Upper lobe of left lung (tissue), 4 donors: ENCODE measurements around the gene HOMER2.

Source experiments
- CTCF ChIP-seq, 6 experiments: fragments of 450-650 bp in 4 of 6; fragments of 200-600 bp in 2 of 6; sonication (generic) in 2 of 6; IDR thresholded peaks; one replicate each; pipeline ENCODE4 v1.5.1; 2016 to 2019; ENCODE audit warnings: antibody characterized with exemption in 6 of 6
- POLR2A ChIP-seq, 4 donors: fragments of 450-650 bp; IDR thresholded peaks; one replicate each; pipeline ENCODE4 v1.5.1; 2016 to 2017; ENCODE audit warnings: antibody characterized with exemption in 4 of 4, mild to moderate bottlenecking in 2 of 4
- POLR2AphosphoS5 ChIP-seq, 2 donors: sonication (generic); formaldehyde crosslinking; IDR thresholded peaks; one replicate each; pipeline ENCODE4 v1.5.1; 2017; ENCODE audit warnings: antibody characterized with exemption in 2 of 2

GRCh38 chr15:82978438-82978837, 25.9 kb upstream of the HOMER2 start:
- no peak for TF ChIP-seq CTCF (IDR thresholded peaks at IDR 0.05)
- TF ChIP-seq POLR2A (IDR thresholded peaks at IDR 0.05) = no peak
- no peak for TF ChIP-seq POLR2AphosphoS5 (IDR thresholded peaks at IDR 0.05)
